ENCODE data around the gene CRIM1.

The CRIM1 gene

GRCh38 chr2:36397728-36398413 lies 42.3 kb downstream of the CRIM1 start:
- DNase-seq = no peak

DNA sequence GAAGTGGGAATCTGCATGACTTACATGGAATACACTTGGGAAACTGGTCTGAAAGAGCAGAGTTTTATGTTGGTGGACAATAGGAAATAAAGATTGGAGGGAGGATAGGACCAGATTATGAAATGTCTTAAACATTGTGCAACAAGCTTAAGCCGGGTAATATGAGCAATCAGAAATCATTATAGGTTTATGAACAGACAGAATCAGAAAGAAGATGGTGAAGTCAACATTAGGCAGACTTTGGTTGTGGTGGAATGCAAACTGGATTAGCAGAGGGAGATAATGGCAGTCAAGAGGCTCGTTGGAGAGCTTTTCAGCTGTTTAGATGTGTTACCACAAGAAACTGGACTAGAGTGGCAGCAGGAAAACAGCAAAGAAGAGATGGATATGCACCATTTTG lies 43.5 kb downstream of the CRIM1 start:
- no peak for DNase-seq

GRCh38 chr2:36403675-36404230 lies 48.2 kb downstream of the CRIM1 start:
- no peak for DNase-seq

DNA sequence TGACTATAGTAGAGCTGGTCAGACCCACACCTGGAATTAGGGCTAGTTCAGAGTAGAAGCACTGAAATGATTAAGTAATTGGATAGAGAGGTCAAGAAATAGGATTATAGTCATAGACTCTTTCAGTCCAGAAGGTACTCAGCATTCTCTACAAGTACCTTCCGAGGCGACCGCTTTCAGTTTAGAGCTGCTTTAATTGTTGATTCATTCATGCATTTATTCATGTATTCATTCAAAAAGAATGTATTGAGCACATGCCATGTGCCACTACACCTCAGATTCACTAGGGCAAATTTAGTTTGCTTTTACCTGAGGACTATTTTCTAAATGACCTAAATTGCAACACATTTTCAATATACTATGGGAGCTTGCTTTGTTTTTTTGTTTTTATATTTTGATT lies 48.7 kb downstream of the CRIM1 start:
- DNase-seq = no peak

DNA sequence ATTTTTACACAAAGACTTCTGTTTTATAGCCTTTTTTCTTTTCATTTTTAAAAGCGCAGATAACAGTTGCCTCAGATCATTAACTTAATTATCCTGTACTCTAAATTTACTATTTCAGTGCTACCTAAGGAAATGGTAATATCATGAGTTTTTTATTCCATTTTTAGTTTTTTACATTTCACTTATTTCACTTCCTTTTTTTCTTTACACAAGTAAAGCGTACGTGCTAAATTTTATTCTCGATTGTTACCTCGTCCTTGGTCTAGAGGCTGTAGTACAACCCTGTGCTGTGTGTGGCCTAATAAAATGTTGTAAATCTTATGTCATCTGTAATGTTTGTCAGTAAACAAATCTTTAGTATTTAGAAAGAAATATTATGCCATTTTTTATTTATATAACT lies 49.2 kb downstream of the CRIM1 start:
- no peak for DNase-seq

DNA sequence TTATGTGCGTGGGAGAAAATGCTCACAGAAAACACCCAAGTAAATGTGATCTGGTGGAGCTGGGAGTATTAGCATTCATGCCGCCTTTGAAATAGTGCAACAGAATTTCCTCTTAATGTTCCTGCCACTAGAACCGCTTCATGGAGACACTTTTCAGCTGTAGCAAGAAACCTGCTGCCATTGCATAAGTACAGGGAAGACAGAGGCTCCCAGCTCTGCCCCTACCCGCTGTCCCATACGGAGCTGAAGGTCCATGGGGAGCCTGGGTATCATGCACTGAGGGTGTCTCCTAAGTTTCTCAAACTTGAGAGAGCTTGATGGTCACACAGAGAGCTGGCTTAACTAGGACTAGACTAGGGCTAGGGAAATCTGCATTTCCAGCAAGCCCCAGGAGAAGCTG lies 49.6 kb downstream of the CRIM1 start:
- DNase-seq = no peak

- no peak for DNase-seq
Measured at GRCh38 chr2:36406296-36406695, 50.7 kb downstream of the CRIM1 start.

GRCh38 chr2:36407413-36407812 lies 51.8 kb downstream of the CRIM1 start:
- DNase-seq = no peak

DNA sequence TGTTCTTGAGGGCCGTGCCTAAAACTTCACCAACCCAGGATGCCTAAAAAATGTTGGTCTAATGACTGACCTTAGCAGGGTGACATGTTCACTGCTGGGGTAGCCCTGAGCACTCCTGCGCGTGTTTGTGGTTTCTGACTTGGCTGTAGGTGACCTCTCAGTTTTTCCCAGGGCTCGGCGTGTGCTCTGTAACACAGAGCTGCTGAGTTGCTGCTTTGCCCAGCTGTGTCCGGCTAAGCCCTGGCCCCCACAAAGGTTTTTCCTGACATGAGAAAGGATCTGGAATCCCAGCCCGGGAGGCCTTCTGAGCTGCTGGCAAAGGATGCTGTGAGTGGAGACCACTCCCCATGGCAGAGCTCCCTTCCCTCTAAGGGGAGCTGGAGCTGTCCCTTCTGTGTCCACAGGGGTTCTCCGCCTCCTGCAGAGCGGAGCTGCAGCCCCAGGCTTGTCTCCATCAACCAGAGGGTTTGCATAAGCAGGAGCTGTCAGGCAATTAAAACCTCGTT lies 52.7 kb downstream of the CRIM1 start:
- DNase-seq = no peak

GRCh38 chr2:36409335-36409734 lies 53.8 kb downstream of the CRIM1 start:
- DNase-seq = no peak

DNA sequence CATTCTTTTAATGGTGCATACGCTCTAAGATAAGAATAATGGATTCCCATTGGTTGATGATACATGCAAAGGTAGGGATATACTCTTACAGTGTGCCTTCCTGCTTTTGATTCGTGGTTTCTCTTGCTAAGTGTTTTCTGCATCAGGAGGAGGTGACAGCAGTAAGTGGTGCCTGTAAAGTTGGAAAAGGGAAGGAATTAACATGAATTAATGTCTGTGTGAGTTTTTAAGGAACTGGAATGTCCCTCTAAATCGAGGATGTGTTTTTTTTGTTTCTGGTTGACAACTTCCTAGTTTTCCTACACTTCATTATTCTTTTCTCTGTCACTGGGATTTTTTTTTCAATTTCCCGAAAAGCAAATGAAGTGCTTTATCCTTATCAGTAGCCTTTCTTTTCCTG lies 54.4 kb downstream of the CRIM1 start:
- no peak for DNase-seq

GRCh38 chr2:36410681-36411080 lies 55.1 kb downstream of the CRIM1 start:
- DNase-seq = no peak

DNA sequence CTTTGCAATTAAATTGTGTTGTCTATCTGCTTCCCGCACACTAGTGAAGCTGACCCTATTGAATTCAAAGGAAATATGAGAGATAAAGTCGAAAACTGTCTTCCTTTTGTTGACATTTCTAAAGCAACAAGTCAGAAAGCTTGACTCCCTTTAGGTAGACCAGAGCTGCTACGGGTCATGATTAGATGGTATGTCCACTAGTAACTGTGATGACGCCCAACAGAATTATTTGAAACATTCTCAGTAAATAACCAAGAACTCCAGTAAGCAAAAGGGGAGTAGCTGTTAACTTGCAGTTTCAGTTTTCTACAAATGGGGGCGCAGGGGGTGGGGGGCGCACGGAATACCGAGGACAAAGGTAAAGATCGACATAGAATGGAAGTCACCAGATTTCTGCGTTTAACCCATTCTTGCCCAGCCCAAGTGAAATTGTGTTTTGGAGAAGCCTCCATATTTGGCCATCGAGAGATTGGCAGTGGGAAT lies 56.4 kb downstream of the CRIM1 start:
- no peak for DNase-seq

- DNase-seq = no peak
Measured at GRCh38 chr2:36413218-36413617, 57.6 kb downstream of the CRIM1 start.

DNA sequence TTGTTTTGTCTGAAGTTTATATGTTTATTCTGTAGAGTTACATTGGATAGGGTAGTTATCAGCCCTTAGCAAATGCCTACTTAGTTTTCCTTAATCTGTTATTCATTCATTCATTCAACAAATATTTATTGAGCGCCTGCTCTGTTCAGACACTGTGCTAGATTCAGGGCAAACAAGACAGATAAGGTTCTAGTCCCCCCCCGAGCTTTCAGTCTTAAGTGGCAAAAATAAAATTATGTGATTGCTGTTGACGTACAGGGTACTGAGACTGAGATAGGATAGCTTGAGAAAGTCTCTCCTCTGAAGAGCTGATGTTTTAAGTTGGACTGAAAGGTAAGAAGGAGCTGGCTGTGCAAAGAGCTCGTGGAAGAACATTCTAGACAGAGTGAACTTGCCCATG lies 58.7 kb downstream of the CRIM1 start:
- no peak for DNase-seq

- no peak for DNase-seq
Measured at GRCh38 chr2:36415381-36416022, 59.9 kb downstream of the CRIM1 start.

GRCh38 chr2:36416370-36417165 lies 61.0 kb downstream of the CRIM1 start:
- DNase-seq = no peak

- no peak for DNase-seq
Measured at GRCh38 chr2:36420569-36421181, 65.1 kb downstream of the CRIM1 start.

DNA sequence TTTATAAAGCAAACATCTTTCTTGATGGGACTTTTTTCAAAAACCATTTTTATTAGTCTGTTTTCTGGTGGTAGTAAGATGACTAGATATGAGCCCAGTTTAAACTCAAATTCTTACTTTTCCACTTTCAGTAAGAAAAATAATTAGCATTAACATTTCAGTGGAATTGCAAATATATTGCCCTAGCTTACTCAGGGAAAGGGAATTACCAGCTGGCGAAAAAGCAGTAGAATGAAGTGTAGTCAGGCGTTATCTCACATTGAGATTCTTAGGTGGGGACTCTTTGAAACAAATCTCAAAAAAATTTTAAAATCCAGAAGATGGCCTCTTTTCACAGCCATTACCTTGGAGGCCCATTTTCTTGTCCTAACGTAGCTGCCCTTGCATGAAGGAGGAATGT lies 65.8 kb downstream of the CRIM1 start:
- DNase-seq = no peak

GRCh38 chr2:36423172-36423571 lies 67.6 kb downstream of the CRIM1 start:
- DNase-seq = no peak

GRCh38 chr2:36423619-36424120 lies 68.1 kb downstream of the CRIM1 start:
- DNase-seq = no peak

- DNase-seq = no peak
Measured at GRCh38 chr2:36425608-36426355, 70.2 kb downstream of the CRIM1 start.

Data from NCI-H1436 (cell line).